HEK293T (cell line): ENCODE results near the gene DCXR.

Source experiments
- ARNT ChIP-seq: fragments of 450-650 bp; IDR thresholded peaks from 2 replicates; pipeline ENCODE4 v1.6.1; 2017; ENCODE audit warnings: mild to moderate bottlenecking
- CTBP1 ChIP-seq: fragments of 450-650 bp; IDR thresholded peaks from 2 replicates; pipeline ENCODE4 v1.6.1; 2016; ENCODE audit warnings: borderline replicate concordance
- ELF4 ChIP-seq: fragments of 450-650 bp; IDR thresholded peaks from 2 replicates; pipeline ENCODE4 v1.6.1; 2017; ENCODE audit warnings: antibody characterized with exemption
- FOXA1 ChIP-seq: fragments of 450-650 bp; IDR thresholded peaks from 2 replicates; pipeline ENCODE4 v1.6.1; 2016; ENCODE audit warnings: mild to moderate bottlenecking
- FOXM1 ChIP-seq: fragments of 450-650 bp; IDR thresholded peaks from 2 replicates; pipeline ENCODE4 v1.6.1; 2017; ENCODE audit warnings: mild to moderate bottlenecking, borderline replicate concordance
- LEF1 ChIP-seq: fragments of 450-650 bp; IDR thresholded peaks from 2 replicates; pipeline ENCODE4 v1.6.1; 2017; ENCODE audit warnings: mild to moderate bottlenecking, borderline replicate concordance
- SP1 ChIP-seq: fragments of 450-650 bp; IDR thresholded peaks from 2 replicates; pipeline ENCODE4 v1.6.1; 2017
- SUZ12 ChIP-seq: fragments of 450-650 bp; IDR thresholded peaks from 2 replicates; pipeline ENCODE4 v1.6.1; 2016; ENCODE audit warnings: mild to moderate bottlenecking
- TARDBP ChIP-seq: fragments of 450-650 bp; IDR thresholded peaks from 2 replicates; pipeline ENCODE4 v1.6.1; 2016
- ZNF384 ChIP-seq: fragments of 450-650 bp; IDR thresholded peaks from 2 replicates; pipeline ENCODE4 v1.6.1; 2016

- TF ChIP-seq FOXM1 (no peak), FOXA1 (no peak), ZNF384 (no peak), SP1 (no peak), TARDBP (no peak), ELF4 (no peak), SUZ12 (no peak), CTBP1 (no peak), ARNT (no peak), LEF1 (no peak)
These were observed 36.5 kb downstream of the DCXR start for GRCh38 chr17:82000803-82001570.
